Smooth muscle cell (in vitro differentiated cells): Measurements from ENCODE around the gene ODR4. TPM values are rescaled to one million over a fixed set of nuclear protein-coding genes. Genes with fewer than 3 reads are reported as not detected.

Experiments used
- DNase-seq: peaks from one replicate; lab custom pipeline; 2025; ENCODE audit not compliant: unreplicated experiment; lab: John Stamatoyannopoulos, UW
- H2AFZ ChIP-seq: fragments of 200-600 bp; sonication (generic); 2 replicates; pipeline ENCODE4 v1.6.0; 2016; ENCODE audit warnings: antibody characterized with exemption, low read depth, mild to moderate bottlenecking
- H3F3A ChIP-seq: fragments of 200-600 bp; sonication (generic); 2 replicates; pipeline ENCODE4 v1.6.0; 2017; ENCODE audit warnings: antibody characterized with exemption, low read depth
- H3K27ac ChIP-seq: fragments of 200-600 bp; sonication (generic); 2 replicates; pipeline ENCODE4 v1.5.1; 2016; ENCODE audit warnings: low read depth, mild to moderate bottlenecking
- H3K27me3 ChIP-seq: fragments of 200-600 bp; sonication (generic); 2 replicates; pipeline ENCODE4 v1.6.1; 2016; ENCODE audit warnings: low read depth, mild to moderate bottlenecking
- H3K36me3 ChIP-seq: fragments of 200-600 bp; sonication (generic); 2 replicates; pipeline ENCODE4 v1.5.1; 2016; ENCODE audit warnings: low read depth
- H3K4me1 ChIP-seq: fragments of 200-600 bp; sonication (generic); 2 replicates; pipeline ENCODE4 v1.5.1; 2016; ENCODE audit warnings: low read depth
- H3K4me2 ChIP-seq: fragments of 200-600 bp; sonication (generic); 2 replicates; pipeline ENCODE4 v1.6.0; 2016; ENCODE audit warnings: mild to moderate bottlenecking
- H3K4me3 ChIP-seq: fragments of 200-600 bp; sonication (generic); 2 replicates; pipeline ENCODE4 v1.5.1; 2016; ENCODE audit warnings: mild to moderate bottlenecking
- H3K79me2 ChIP-seq: fragments of 200-600 bp; sonication (generic); 2 replicates; pipeline ENCODE4 v1.6.0; 2016; ENCODE audit warnings: low read depth, mild to moderate bottlenecking
- H3K9ac ChIP-seq: fragments of 200-600 bp; sonication (generic); 2 replicates; pipeline ENCODE4 v1.6.0; 2016; ENCODE audit warnings: low read depth
- H3K9me3 ChIP-seq: fragments of 200-600 bp; sonication (generic); replicated peaks from 2 replicates; pipeline ENCODE4 v1.5.1; 2016; ENCODE audit warnings: low read depth
- H4K20me1 ChIP-seq: fragments of 200-600 bp; sonication (generic); 2 replicates; pipeline ENCODE4 v1.6.0; 2016; ENCODE audit warnings: low read depth
- WGBS: methylation state at CpG from one replicate; pipeline ENCODE4 v1.1.7; 2016; ENCODE audit warnings: low lambda C conversion rate; 5-methylcytosine and 5-hydroxymethylcytosine counted together
- polyA plus RNA-seq: library from polyadenylated mRNA; unstranded; fragments of >200 nt; fragmentation: Nextera tagmentation; extraction: Ambion mirVana; gene quantifications from 2 replicates; pipeline ENCODE4 v1.2.1, GENCODE V29; 2016
- total RNA-seq: library from RNA; depleted of rRNA; stranded (reverse); fragments of >200 nt; gene quantifications from 2 replicates; pipeline ENCODE4 v1.2.3, GENCODE V29; 2014
- TF ChIP-seq, protein P1 (sequence below): fragments of 200-600 bp; sonication (generic); IDR thresholded peaks from 2 replicates; pipeline ENCODE4 v1.5.1; 2017; ENCODE audit warnings: borderline replicate concordance, mild to moderate bottlenecking, antibody characterized with exemption; ENCODE audit not compliant: insufficient read depth, poor library complexity, severe bottlenecking

The ODR4 gene
- total and polyA plus RNA-seq, 2 experiments from 2014 or later: 17.5 to 36.9 TPM

DNA sequence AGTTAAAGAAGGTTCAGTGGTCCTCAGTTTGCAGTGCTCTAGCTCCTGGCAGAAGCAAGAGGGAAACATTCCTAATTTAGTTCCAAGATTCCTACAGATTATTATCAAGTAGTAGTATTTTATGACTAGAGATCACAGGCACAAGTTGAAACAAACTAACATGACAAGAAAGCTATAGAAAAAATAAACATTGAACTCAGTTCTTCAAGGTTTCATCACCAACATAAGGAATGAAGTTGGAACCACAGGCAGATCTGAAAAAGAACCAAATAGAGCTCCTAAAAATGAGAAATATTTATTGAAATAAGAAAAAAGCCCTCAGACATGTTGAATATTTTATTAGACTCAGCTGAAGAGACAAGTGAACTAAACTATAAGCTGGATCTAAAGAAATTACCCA lies 44.7 kb downstream of the ODR4 start:
- no peak overlapping the region for H2AFZ ChIP-seq

DNA sequence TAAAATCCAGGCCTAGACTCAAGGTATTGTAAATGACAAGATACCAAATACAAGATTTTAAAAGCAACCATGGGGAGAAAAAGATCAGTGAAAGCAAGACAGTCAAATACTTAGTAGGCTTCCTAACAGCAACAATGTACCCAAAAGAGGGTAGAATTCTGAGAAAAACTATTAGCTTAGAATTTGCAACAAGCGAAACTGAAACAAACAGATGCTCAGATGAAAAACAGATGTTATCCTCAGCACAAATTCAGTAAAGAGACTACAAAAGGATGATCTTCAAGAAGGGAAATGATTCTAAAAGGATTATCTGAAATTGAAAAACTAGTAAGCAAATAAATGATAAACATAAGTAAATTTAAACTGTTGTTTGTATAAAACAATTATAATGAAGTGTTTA lies 45.3 kb downstream of the ODR4 start:
- H3K27ac ChIP-seq: no peak overlapping the region
- H4K20me1 ChIP-seq: no peaks in the 10 kb centered on the region

More for the DNA sequence above, 44.7 kb downstream of the ODR4 start:
- Histone ChIP-seq H3F3A (no peaks in the 10 kb centered on the region), H3K4me1 (no peaks in the 10 kb centered on the region), H3K36me3 (peaks cover 20% of the 10 kb centered on the region), H3K4me2 (no peak overlapping the region), H3K4me3 (no peak overlapping the region), H4K20me1 (no peaks in the 10 kb centered on the region), H3K27ac (no peak overlapping the region), H3K27me3 (no peaks in the 10 kb centered on the region), H3K79me2 (no peaks in the 10 kb centered on the region), H3K9ac (no peak overlapping the region), H3K9me3 (no peaks in the 10 kb centered on the region)
- TF ChIP-seq, protein P1, sequence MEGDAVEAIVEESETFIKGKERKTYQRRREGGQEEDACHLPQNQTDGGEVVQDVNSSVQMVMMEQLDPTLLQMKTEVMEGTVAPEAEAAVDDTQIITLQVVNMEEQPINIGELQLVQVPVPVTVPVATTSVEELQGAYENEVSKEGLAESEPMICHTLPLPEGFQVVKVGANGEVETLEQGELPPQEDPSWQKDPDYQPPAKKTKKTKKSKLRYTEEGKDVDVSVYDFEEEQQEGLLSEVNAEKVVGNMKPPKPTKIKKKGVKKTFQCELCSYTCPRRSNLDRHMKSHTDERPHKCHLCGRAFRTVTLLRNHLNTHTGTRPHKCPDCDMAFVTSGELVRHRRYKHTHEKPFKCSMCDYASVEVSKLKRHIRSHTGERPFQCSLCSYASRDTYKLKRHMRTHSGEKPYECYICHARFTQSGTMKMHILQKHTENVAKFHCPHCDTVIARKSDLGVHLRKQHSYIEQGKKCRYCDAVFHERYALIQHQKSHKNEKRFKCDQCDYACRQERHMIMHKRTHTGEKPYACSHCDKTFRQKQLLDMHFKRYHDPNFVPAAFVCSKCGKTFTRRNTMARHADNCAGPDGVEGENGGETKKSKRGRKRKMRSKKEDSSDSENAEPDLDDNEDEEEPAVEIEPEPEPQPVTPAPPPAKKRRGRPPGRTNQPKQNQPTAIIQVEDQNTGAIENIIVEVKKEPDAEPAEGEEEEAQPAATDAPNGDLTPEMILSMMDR: no peak
- no peak for DNase-seq

DNA sequence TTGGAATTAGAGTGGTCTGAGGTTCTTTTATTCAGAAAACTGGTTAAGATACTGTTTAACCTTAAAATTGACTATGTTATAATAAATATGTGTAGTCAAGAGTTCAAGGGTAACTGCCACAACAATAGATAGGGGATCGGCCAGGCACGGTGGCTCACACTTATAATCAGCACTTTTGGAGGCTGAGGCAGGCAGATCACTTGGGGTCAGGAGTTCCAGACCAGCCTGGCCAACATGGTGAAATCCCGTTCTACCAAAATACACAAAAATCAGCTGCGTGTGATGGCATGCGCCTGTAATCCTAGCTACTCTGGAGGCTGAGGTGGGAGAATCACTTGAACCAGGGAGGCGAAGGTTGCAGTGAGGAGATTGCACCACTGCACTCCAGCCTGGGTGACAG lies 45.8 kb downstream of the ODR4 start:
- Histone ChIP-seq H3K4me2 (no peak overlapping the region), H3K79me2 (no peaks in the 10 kb centered on the region)

More for the DNA sequence above, 45.3 kb downstream of the ODR4 start:
- 86% methylated on average over 1 of the region's 1 CpG for WGBS
- Histone ChIP-seq H3K9me3 (no peaks in the 10 kb centered on the region), H3K27me3 (no peaks in the 10 kb centered on the region), H3K4me1 (no peaks in the 10 kb centered on the region), H3K79me2 (no peaks in the 10 kb centered on the region), H3F3A (no peaks in the 10 kb centered on the region), H3K4me2 (no peak overlapping the region), H3K36me3 (peaks cover 20% of the 10 kb centered on the region), H3K9ac (no peak overlapping the region), H3K4me3 (no peak overlapping the region), H2AFZ (no peak overlapping the region)
- no peak for DNase-seq
- TF ChIP-seq, protein P1: no peak

DNA sequence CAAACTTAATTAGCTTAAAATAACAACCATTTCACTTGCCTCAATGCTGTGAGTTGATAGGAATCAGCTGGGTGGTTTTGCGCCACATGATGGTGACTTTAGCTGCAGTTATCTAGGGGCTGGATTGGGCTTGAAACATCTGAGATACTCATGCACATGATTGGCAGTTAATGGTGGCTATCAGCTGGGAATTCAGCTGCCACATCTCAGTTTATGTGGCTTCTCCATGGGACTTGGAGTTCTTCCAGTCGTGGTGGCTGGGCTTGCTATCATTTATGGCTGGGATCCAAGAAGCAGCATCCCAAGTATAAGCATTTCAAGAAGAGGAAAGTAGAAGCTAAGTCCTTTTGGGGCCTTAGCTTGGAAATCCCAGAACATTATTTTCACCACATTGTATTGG lies 48.9 kb downstream of the ODR4 start:
- H3K9ac ChIP-seq: no peak overlapping the region
- no peak for DNase-seq

More for the DNA sequence above, 45.8 kb downstream of the ODR4 start:
- Histone ChIP-seq H2AFZ (no peak overlapping the region), H3K9me3 (no peaks in the 10 kb centered on the region), H3F3A (no peaks in the 10 kb centered on the region), H3K27ac (no peak overlapping the region), H3K27me3 (no peaks in the 10 kb centered on the region), H3K36me3 (peaks cover 20% of the 10 kb centered on the region), H4K20me1 (no peaks in the 10 kb centered on the region), H3K4me1 (no peaks in the 10 kb centered on the region), H3K9ac (no peak overlapping the region), H3K4me3 (no peak overlapping the region)
- TF ChIP-seq, protein P1: no peak
- no peak for DNase-seq
- WGBS: 96% methylated on average over 6 of the region's 6 CpGs

More for the DNA sequence above, 48.9 kb downstream of the ODR4 start:
- no peaks in the 10 kb centered on the region for H3K9me3 ChIP-seq
- TF ChIP-seq, protein P1: no peak
- no peaks in the 10 kb centered on the region for H3K27me3 ChIP-seq
- no peaks in the 10 kb centered on the region for H4K20me1 ChIP-seq
- no peaks in the 10 kb centered on the region for H3F3A ChIP-seq
- no peaks in the 10 kb centered on the region for H3K4me1 ChIP-seq
- H3K36me3 ChIP-seq: peaks cover 2% of the 10 kb centered on the region
- no peak overlapping the region for H2AFZ ChIP-seq
- no peak overlapping the region for H3K4me2 ChIP-seq
- no peak overlapping the region for H3K27ac ChIP-seq
- H3K4me3 ChIP-seq: no peak overlapping the region
- 77% methylated on average over 2 of the region's 2 CpGs for WGBS
- H3K79me2 ChIP-seq: no peaks in the 10 kb centered on the region
